Esophagus squamous epithelium (tissue), 5 donors: ENCODE data around the gene RAX2. TPM values are rescaled to one million over a fixed set of nuclear protein-coding genes. Genes with fewer than 3 reads are reported as not detected.

Experiments
- DNase-seq: peaks from one replicate; lab custom pipeline; 2025; lab: John Stamatoyannopoulos, UW
- H3K27ac ChIP-seq, 4 donors: fragments of 200-600 bp; sonication (generic); one replicate each; pipeline ENCODE4 v1.5.1; 2016 to 2019; ENCODE audit warnings: mild to moderate bottlenecking in 1 of 4
- H3K27me3 ChIP-seq, 4 donors: fragments of 200-600 bp; sonication (generic); 1 replicate in 3 of 4; 2 replicates in 1 of 4; pipeline versions ENCODE4 v1.5.1 to v1.6.0; 2017 to 2021; ENCODE audit warnings: antibody characterized with exemption in 1 of 4
- H3K36me3 ChIP-seq, 3 donors: fragments of 200-600 bp; sonication (generic); one replicate each; pipeline ENCODE4 v1.5.1; 2016 to 2019
- H3K4me1 ChIP-seq, 3 donors: fragments of 200-600 bp; sonication (generic); one replicate each; pipeline ENCODE4 v1.5.1; 2017 to 2019
- H3K4me3 ChIP-seq, 4 donors: fragments of 200-600 bp; sonication (generic); 1 replicate in 3 of 4; 2 replicates in 1 of 4; pipeline ENCODE4 v1.5.1; 2016 to 2019; ENCODE audit warnings: mild to moderate bottlenecking in 2 of 4, moderate library complexity in 1 of 4
- H3K9me3 ChIP-seq, 3 donors: fragments of 200-600 bp; sonication (generic); one replicate each; pipeline ENCODE4 v1.5.1; 2016 to 2019
- CTCF ChIP-seq, 6 experiments: fragments of 450-650 bp in 4 of 6; fragments of 200-600 bp in 2 of 6; sonication (generic) in 2 of 6; IDR thresholded peaks; one replicate each; pipeline ENCODE4 v1.5.1; 2016 to 2019; ENCODE audit warnings: antibody characterized with exemption in 6 of 6, mild to moderate bottlenecking in 4 of 6, moderate library complexity in 4 of 6
- POLR2A ChIP-seq, 4 donors: fragments of 450-650 bp; IDR thresholded peaks; one replicate each; pipeline ENCODE4 v1.6.1; 2017; ENCODE audit warnings: antibody characterized with exemption in 4 of 4, mild to moderate bottlenecking in 4 of 4, moderate library complexity in 3 of 4
- WGBS, 2 donors: methylation state at CpG; one replicate each; pipeline ENCODE4 v1.1.5; 2018; 5-methylcytosine and 5-hydroxymethylcytosine counted together
- intact Hi-C: fragments of 100-400 bp; cut with DNase I; formaldehyde crosslinking; loops from one replicate; pipeline ENCODE4 v1.15.0; 2022
- total RNA-seq, 4 donors: library from RNA; depleted of rRNA; stranded (reverse); fragments of >200 nt; gene quantifications; one replicate each; pipeline ENCODE4 v1.1.0, GENCODE V29; 2016
- donor health status: DM: yes; HTN: yes; CAD: no.

RAX2 gene
- not detected for total RNA-seq

- peaks cover 0 to 10% (median 0%) of the 10 kb centered on the region in 4 donors for H3K27me3 ChIP-seq
- peaks cover 0 to 31% (median 3%) of the 10 kb centered on the region in 3 donors for H3K36me3 ChIP-seq
- DNase-seq = no peak
- TF ChIP-seq POLR2A (IDR thresholded peaks at IDR 0.05) (no peak), CTCF (IDR thresholded peaks at IDR 0.05) (no peak)
- WGBS, 2 donors = 0 to 43% methylated on average over 1 to 4 of the region's 23 CpGs
- H3K27ac ChIP-seq = no peak within 1 kb of the TSS
- intact Hi-C loops = no loop called here
- H3K4me3 ChIP-seq = no peak within 1 kb of the TSS
- peaks cover 0 to 5% (median 0%) of the 10 kb centered on the region in 3 donors for H3K4me1 ChIP-seq
- no peaks in the 10 kb centered on the region for H3K9me3 ChIP-seq
These were observed at the start of gene RAX2 for GRCh38 chr19:3771906-3772455. TSS of gene RAX2 (minus strand) at chr19:3772228. CDS start at chr19:3771742, 486 bp downstream.

GRCh38 chr19:3821156-3821555 is 49.1 kb upstream of the RAX2 start:
- WGBS, 2 donors = 78 to 97% methylated on average over 5 to 14 of the region's 23 CpGs
- DNase-seq = no peak
- Histone ChIP-seq H3K36me3 (no peaks in the 10 kb centered on the region), H3K4me3 (no peak overlapping the region), H3K9me3 (no peaks in the 10 kb centered on the region), H3K27me3 (peaks cover 0 to 24% (median 0%) of the 10 kb centered on the region in 4 donors), H3K27ac (no peak overlapping the region), H3K4me1 (peaks cover 0 to 11% (median 0%) of the 10 kb centered on the region in 3 donors)
- intact Hi-C loops = no loop called here
- TF ChIP-seq POLR2A (IDR thresholded peaks at IDR 0.05) = no peak
- TF ChIP-seq CTCF (IDR thresholded peaks at IDR 0.05) = no peak

GRCh38 chr19:3819989-3820388 is 48.0 kb upstream of the RAX2 start:
- Histone ChIP-seq H3K9me3 (no peaks in the 10 kb centered on the region), H3K36me3 (no peaks in the 10 kb centered on the region), H3K27ac (no peak overlapping the region), H3K27me3 (peaks cover 0 to 19% (median 0%) of the 10 kb centered on the region in 4 donors), H3K4me1 (peaks cover 0 to 11% (median 0%) of the 10 kb centered on the region in 3 donors), H3K4me3 (no peak overlapping the region)
- TF ChIP-seq POLR2A (IDR thresholded peaks at IDR 0.05) (no peak), CTCF (IDR thresholded peaks at IDR 0.05) (no peak)
- intact Hi-C loops = no loop called here
- WGBS, 2 donors = 90% methylated on average over 2 of the region's 19 CpGs; no CpG with 5 or more reads in 1 of the 2 donors
- DNase-seq = no peak

GRCh38 chr19:3818918-3819317 is 46.9 kb upstream of the RAX2 start:
- 8% methylated on average over 4 of the region's 31 CpGs; no CpG with 5 or more reads in 1 of the 2 donors for WGBS, 2 donors
- TF ChIP-seq CTCF (IDR thresholded peaks at IDR 0.05) (no peak), POLR2A (IDR thresholded peaks at IDR 0.05) (no peak)
- no peak for DNase-seq
- Histone ChIP-seq H3K4me1 (peaks cover 0 to 11% (median 0%) of the 10 kb centered on the region in 3 donors), H3K27ac (no peak overlapping the region), H3K36me3 (no peaks in the 10 kb centered on the region), H3K27me3 (peaks cover 0 to 19% (median 0%) of the 10 kb centered on the region in 4 donors), H3K9me3 (no peaks in the 10 kb centered on the region), H3K4me3 (no peak overlapping the region)
- intact Hi-C loops = no loop called here

GRCh38 chr19:3818466-3818865 is 46.4 kb upstream of the RAX2 start:
- Histone ChIP-seq H3K27me3 (peaks cover 0 to 17% (median 0%) of the 10 kb centered on the region in 4 donors), H3K4me1 (peaks cover 0 to 14% (median 0%) of the 10 kb centered on the region in 3 donors), H3K4me3 (no peak overlapping the region), H3K36me3 (no peaks in the 10 kb centered on the region), H3K27ac (no peak overlapping the region), H3K9me3 (no peaks in the 10 kb centered on the region)
- no peak for DNase-seq
- no peak for TF ChIP-seq CTCF (IDR thresholded peaks at IDR 0.05)
- TF ChIP-seq POLR2A (IDR thresholded peaks at IDR 0.05) = no peak
- WGBS, 2 donors = 8 to 21% methylated on average over 9 to 11 of the region's 11 CpGs
- intact Hi-C loops = no loop called here
